ENCODE data around the gene IFIT1B. TPM values are rescaled to one million over a fixed set of nuclear protein-coding genes. Genes with fewer than 3 reads are reported as not detected.

IFIT1B gene
- total RNA-seq, 1 experiment from 2014 or later, result not detected

GRCh38 chr10:89345367-89346000 lies 32.4 kb upstream of the IFIT1B start:
- ChIA-PET POLR2A (no interaction called here), CTCF (interaction anchor here (1.4 kb wide), 1 partner anchor 44 kb away, joined by 8 read pairs; no protein-coding TSS in a partner anchor)
- Histone ChIP-seq H3K4me1 (peaks cover 39% of the 10 kb centered on the region), H3K4me3 (ENCODE audit: low read depth, low read length) (no peak overlapping the region), H3K27me3 (replicated peaks; ENCODE audit: control insufficient read depth, insufficient read depth, low read length) (no peaks in the 10 kb centered on the region), H3K9me3 (no peaks in the 10 kb centered on the region), H3K36me3 (ENCODE audit: control insufficient read depth, insufficient read depth, low read length) (no peaks in the 10 kb centered on the region)
- intact Hi-C loops (cut with micrococcal nuclease; ENCODE audit: unreplicated experiment), result no loop called here
- no peak for DNase-seq
- H3K4me3 Mint-ChIP-seq (ENCODE audit: unreplicated experiment), result no peak overlapping the region
- no peaks in the 10 kb centered on the region for H3K9me3 Mint-ChIP-seq (ENCODE audit: unreplicated experiment)
- no peaks in the 10 kb centered on the region for H3K36me3 Mint-ChIP-seq (ENCODE audit: insufficient read depth, unreplicated experiment)
- no peaks in the 10 kb centered on the region for H3K27me3 Mint-ChIP-seq (ENCODE audit: insufficient read depth, unreplicated experiment)
- no TSS peak for BruUV-seq (replicated peaks)
- TF ChIP-seq CTCF (IDR thresholded peaks at IDR 0.05; ENCODE audit: insufficient read depth in 1 of 2, low read depth in 1 of 2, low read length in 1 of 2, severe bottlenecking in 1 of 2, unreplicated experiment in 1 of 2), result no peak
- peaks cover 40% of the 10 kb centered on the region for H3K4me1 Mint-ChIP-seq (ENCODE audit: low read depth, unreplicated experiment)
- no peak overlapping the region for H3K27ac Mint-ChIP-seq (ENCODE audit: unreplicated experiment)

- POLR2A ChIA-PET, result no interaction called here
- H3K9me3 Mint-ChIP-seq (ENCODE audit: unreplicated experiment), result no peaks in the 10 kb centered on the region
- BruUV-seq (replicated peaks), result no TSS peak
- peak in 1 of 2 experiments; percentile 19 for DNase-seq
- intact Hi-C loops (cut with micrococcal nuclease; ENCODE audit: unreplicated experiment), result no loop called here
- Histone ChIP-seq H3K4me1 (peaks cover 51% of the 10 kb centered on the region), H3K4me3 (ENCODE audit: low read depth, low read length) (no peak overlapping the region), H3K36me3 (ENCODE audit: control insufficient read depth, insufficient read depth, low read length) (no peaks in the 10 kb centered on the region), H3K27me3 (replicated peaks; ENCODE audit: control insufficient read depth, insufficient read depth, low read length) (no peaks in the 10 kb centered on the region), H3K9me3 (no peaks in the 10 kb centered on the region)
- H3K27ac Mint-ChIP-seq (ENCODE audit: unreplicated experiment), result peak overlapping the region; percentile 84
- TF ChIP-seq CTCF (IDR thresholded peaks at IDR 0.05; ENCODE audit: insufficient read depth in 1 of 2, low read depth in 1 of 2, low read length in 1 of 2, severe bottlenecking in 1 of 2, unreplicated experiment in 1 of 2), result no peak
- peaks cover 1% of the 10 kb centered on the region for H3K36me3 Mint-ChIP-seq (ENCODE audit: insufficient read depth, unreplicated experiment)
- CTCF ChIA-PET, result interaction anchor here (1.4 kb wide), 1 partner anchor 43 kb away, joined by 8 read pairs; no protein-coding TSS in a partner anchor
- no peak overlapping the region for H3K4me3 Mint-ChIP-seq (ENCODE audit: unreplicated experiment)
- no peaks in the 10 kb centered on the region for H3K27me3 Mint-ChIP-seq (ENCODE audit: insufficient read depth, unreplicated experiment)
- peaks cover 51% of the 10 kb centered on the region for H3K4me1 Mint-ChIP-seq (ENCODE audit: low read depth, unreplicated experiment)
These were observed 31.2 kb upstream of the IFIT1B start for GRCh38 chr10:89346405-89347254.

- Mint-ChIP-seq H3K36me3 (ENCODE audit: insufficient read depth, unreplicated experiment) (peaks cover 12% of the 10 kb centered on the region), H3K27ac (ENCODE audit: unreplicated experiment) (peak overlapping the region; percentile 93), H3K4me1 (ENCODE audit: low read depth, unreplicated experiment) (peaks cover 52% of the 10 kb centered on the region), H3K9me3 (ENCODE audit: unreplicated experiment) (no peaks in the 10 kb centered on the region), H3K27me3 (ENCODE audit: insufficient read depth, unreplicated experiment) (no peaks in the 10 kb centered on the region), H3K4me3 (ENCODE audit: unreplicated experiment) (no peak overlapping the region)
- Histone ChIP-seq H3K9me3 (no peaks in the 10 kb centered on the region), H3K27me3 (replicated peaks; ENCODE audit: control insufficient read depth, insufficient read depth, low read length) (no peaks in the 10 kb centered on the region), H3K4me1 (peaks cover 58% of the 10 kb centered on the region), H3K36me3 (ENCODE audit: control insufficient read depth, insufficient read depth, low read length) (no peaks in the 10 kb centered on the region), H3K4me3 (ENCODE audit: low read depth, low read length) (no peak overlapping the region)
- POLR2A ChIA-PET, result no interaction called here
- CTCF ChIA-PET, result no interaction called here
- BruUV-seq (replicated peaks), result no TSS peak
- intact Hi-C loops (cut with micrococcal nuclease; ENCODE audit: unreplicated experiment), result no loop called here
- DNase-seq, result no peak
- no peak for TF ChIP-seq CTCF (IDR thresholded peaks at IDR 0.05; ENCODE audit: insufficient read depth in 1 of 2, low read depth in 1 of 2, low read length in 1 of 2, severe bottlenecking in 1 of 2, unreplicated experiment in 1 of 2)
These were observed 30.0 kb upstream of the IFIT1B start for GRCh38 chr10:89347701-89348457.

Data from Caco-2 (cell line).